Adrenal gland (tissue), 5 donors: ENCODE data around the gene IFITM5.

Experiments used
- CTCF ChIP-seq, 6 experiments: fragments of 450-650 bp in 4 of 6; fragments of 200-600 bp in 2 of 6; sonication (generic) in 1 of 6; IDR thresholded peaks; 1 replicate in 5 of 6; 2 replicates in 1 of 6; pipeline versions ENCODE4 v1.5.1 to v1.8.0; 2016 to 2021; ENCODE audit warnings: antibody characterized with exemption in 6 of 6, mild to moderate bottlenecking in 2 of 6, moderate library complexity in 1 of 6
- POLR2A ChIP-seq, 2 donors: fragments of 450-650 bp; IDR thresholded peaks; one replicate each; pipeline ENCODE4 v1.6.1; 2017; ENCODE audit warnings: antibody characterized with exemption in 2 of 2, mild to moderate bottlenecking in 2 of 2, moderate library complexity in 1 of 2
- donor health status: DM: no; HTN: no; CAD: no.

GRCh38 chr11:299951-300735 lies 817 bp upstream of the IFITM5 start:
- no peak for TF ChIP-seq CTCF (IDR thresholded peaks at IDR 0.05)
- no peak for TF ChIP-seq POLR2A (IDR thresholded peaks at IDR 0.05)
